Heart left ventricle (tissue), 16 donors: ENCODE measurements around the gene ALG13. TPM values are rescaled to one million over a fixed set of nuclear protein-coding genes. Genes with fewer than 3 reads are reported as not detected.
"Not testable (repeated sequence)": the region's sequence is repeated elsewhere in the genome, so short reads cannot be mapped to it uniquely, and the experiment has no call there.

Experiments used
- ATAC-seq, 4 donors: fragments of 200-7000 bp; cut with Tn5 transposase; one replicate each; pipeline ENCODE4 v1.9.1; 2020 to 2022; ENCODE audit warnings: moderate library complexity in 4 of 4, mild to moderate bottlenecking in 3 of 4, moderate number of reproducible peaks in 1 of 4
- DNase-seq, 5 donors: peaks; one replicate each; pipeline ENCODE4 v3.0.0-alpha.2; 2020
- H3K27ac ChIP-seq, 12 donors: fragments of 200-600 bp; sonication (generic) in 4 of 12; one replicate each; pipeline versions ENCODE4 v1.5.0 to v1.8.0; 2016 to 2022; ENCODE audit warnings: mild to moderate bottlenecking in 2 of 12
- H3K27me3 ChIP-seq, 9 donors: fragments of 200-600 bp; sonication (generic) in 2 of 9; one replicate each; pipeline versions ENCODE4 v1.5.1 to v1.8.0; 2016 to 2022; ENCODE audit warnings: mild to moderate bottlenecking in 3 of 9
- H3K36me3 ChIP-seq, 9 donors: fragments of 200-600 bp; sonication (generic) in 2 of 9; one replicate each; pipeline versions ENCODE4 v1.5.0 to v1.8.0; 2018 to 2022; ENCODE audit warnings: mild to moderate bottlenecking in 2 of 9
- H3K4me1 ChIP-seq, 12 donors: fragments of 200-600 bp; sonication (generic) in 4 of 12; one replicate each; pipeline versions ENCODE4 v1.5.0 to v1.8.0; 2016 to 2022; ENCODE audit warnings: mild to moderate bottlenecking in 3 of 12
- H3K4me3 ChIP-seq, 12 donors: fragments of 200-600 bp; sonication (generic) in 4 of 12; one replicate each; pipeline versions ENCODE4 v1.5.0 to v1.8.0; 2017 to 2022; ENCODE audit warnings: mild to moderate bottlenecking in 9 of 12, moderate library complexity in 4 of 12
- H3K9me3 ChIP-seq, 12 donors: fragments of 200-600 bp; sonication (generic) in 4 of 12; one replicate each; pipeline versions ENCODE4 v1.5.0 to v1.8.0; 2016 to 2022; ENCODE audit warnings: mild to moderate bottlenecking in 1 of 12
- POLR2A ChIP-seq, 2 donors: fragments of 450-650 bp; IDR thresholded peaks; one replicate each; pipeline ENCODE4 v1.6.1; 2017; ENCODE audit warnings: antibody characterized with exemption in 2 of 2, mild to moderate bottlenecking in 2 of 2, moderate library complexity in 2 of 2
- WGBS, 4 donors: extraction: QIAGEN DNeasy Blood & Tissue Kit in 2 of 4; methylation state at CpG; one replicate each; pipeline versions ENCODE4 v1.1.5 to v1.1.7; 2013 to 2018; 5-methylcytosine and 5-hydroxymethylcytosine counted together
- intact Hi-C, 10 donors: fragments of 100-400 bp; cut with DNase I; formaldehyde crosslinking; loops; one replicate each; pipeline versions ENCODE4 v1.11.1 to v1.14.2; 2022
- polyA plus RNA-seq, 2 donors: library from polyadenylated mRNA; stranded (reverse); fragments of 200-250 nt; gene quantifications; one replicate each; pipeline ENCODE4 v1.2.3, GENCODE V29; 2013
- total RNA-seq, 9 donors: library from RNA; depleted of rRNA in 2 of 9; stranded (reverse); fragments of >200 nt in 2 of 9; fragmentation: NEBNext Ultra II Directional in 3 of 9; extraction: Animal tissue kit (Norgen Biotek cat#: 25700) in 3 of 9; gene quantifications; one replicate each; pipeline versions ENCODE4 v1.1.0 to v1.2.4, GENCODE V29; 2016 to 2023
- TF ChIP-seq, protein P1 (sequence below), 12 donors: fragments of 200-600 bp; sonication (generic) in 4 of 12; IDR thresholded peaks; one replicate each; pipeline versions ENCODE4 v1.5.0 to v1.8.0; 2018 to 2022; ENCODE audit warnings: antibody characterized with exemption in 12 of 12, mild to moderate bottlenecking in 5 of 12
- donor health status: ischemic (EF 13 %, LVEDD 7.1; RV severe dilation, severe dysfunction).
- donor health status: healthy with polysubstance abuse.
- donor health status: DM: no; HTN: yes; CAD: no.
- donor health status: DM: no; HTN: no; CAD: no.
- donor health status: ischemic (EF 25% LVEDD 6.9; RV normal size, moderate dysfunction).
- donor health status: ischemic (EF 25% LVEDD 5.7; RV mildly dilated, moderate dysfunction).
- donor health status: healthy.
- donor health status: DM: yes; HTN: yes; CAD: no.
- donor health status: ischemic (EF 35%, LVEDD 5.7; RV mildly dilated, moderate dysfunction).
- donor health status: nonischemic (EF 11% LVEDD 7.7; RV severe dilation, severe dysfunction).
- donor health status: DM: yes; HTN: yes; CAD: no.
- donor health status: PGD.
- donor health status: ischemic (EF 29% LVEDD 5.4; RV normal size, mild dysfunction).
- donor health status: nonischemic (EF 23%, LVEDD 6.1; RV moderate dilation, normal function).

ALG13 gene
- total and polyA plus RNA-seq, 11 donors, result 11.7 to 39.7 (median 25.2) TPM

DNA sequence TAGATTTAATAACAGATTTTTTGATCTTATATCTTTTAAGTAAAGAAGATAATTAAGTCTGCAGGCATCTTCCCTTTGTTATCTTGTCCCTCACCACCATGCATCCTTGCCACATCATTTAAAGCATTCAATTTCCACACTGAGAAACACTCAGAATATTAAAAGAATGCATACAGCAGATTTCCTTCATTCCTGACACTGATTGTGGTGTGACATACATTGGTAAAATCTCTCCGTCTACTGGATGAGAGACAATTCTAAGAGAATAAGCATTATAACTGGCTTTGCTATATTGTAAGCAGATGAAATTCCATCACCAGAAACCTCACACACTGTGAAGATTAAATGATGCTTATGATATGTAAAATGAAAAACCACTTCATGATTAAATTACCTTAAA is 97.6 kb downstream of the ALG13 start:
- 67 to 83% (median 79%) methylated on average over 1 of the region's 1 CpG for WGBS, 4 donors

GRCh38 chrX:111779582-111779981 is 98.6 kb downstream of the ALG13 start:
- Histone ChIP-seq H3K36me3 (no peaks in the 10 kb centered on the region), H3K4me3 (no peak overlapping the region), H3K9me3 (no peaks in the 10 kb centered on the region), H3K27ac (no peak overlapping the region), H3K4me1 (no peaks in the 10 kb centered on the region), H3K27me3 (peaks cover 0 to 6% (median 0%) of the 10 kb centered on the region in 9 donors)
- no peak for DNase-seq
- ATAC-seq, result no peak
- TF ChIP-seq, protein P1, sequence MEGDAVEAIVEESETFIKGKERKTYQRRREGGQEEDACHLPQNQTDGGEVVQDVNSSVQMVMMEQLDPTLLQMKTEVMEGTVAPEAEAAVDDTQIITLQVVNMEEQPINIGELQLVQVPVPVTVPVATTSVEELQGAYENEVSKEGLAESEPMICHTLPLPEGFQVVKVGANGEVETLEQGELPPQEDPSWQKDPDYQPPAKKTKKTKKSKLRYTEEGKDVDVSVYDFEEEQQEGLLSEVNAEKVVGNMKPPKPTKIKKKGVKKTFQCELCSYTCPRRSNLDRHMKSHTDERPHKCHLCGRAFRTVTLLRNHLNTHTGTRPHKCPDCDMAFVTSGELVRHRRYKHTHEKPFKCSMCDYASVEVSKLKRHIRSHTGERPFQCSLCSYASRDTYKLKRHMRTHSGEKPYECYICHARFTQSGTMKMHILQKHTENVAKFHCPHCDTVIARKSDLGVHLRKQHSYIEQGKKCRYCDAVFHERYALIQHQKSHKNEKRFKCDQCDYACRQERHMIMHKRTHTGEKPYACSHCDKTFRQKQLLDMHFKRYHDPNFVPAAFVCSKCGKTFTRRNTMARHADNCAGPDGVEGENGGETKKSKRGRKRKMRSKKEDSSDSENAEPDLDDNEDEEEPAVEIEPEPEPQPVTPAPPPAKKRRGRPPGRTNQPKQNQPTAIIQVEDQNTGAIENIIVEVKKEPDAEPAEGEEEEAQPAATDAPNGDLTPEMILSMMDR (IDR thresholded peaks at IDR 0.05), result no peak
- no peak for TF ChIP-seq POLR2A (IDR thresholded peaks at IDR 0.05)
- intact Hi-C loops, result no loop called here

More for the DNA sequence above, 97.6 kb downstream of the ALG13 start:
- Histone ChIP-seq H3K27ac (no peak overlapping the region), H3K36me3 (no peaks in the 10 kb centered on the region), H3K4me3 (no peak overlapping the region), H3K9me3 (no peaks in the 10 kb centered on the region), H3K4me1 (no peaks in the 10 kb centered on the region), H3K27me3 (peaks cover 0 to 5% (median 0%) of the 10 kb centered on the region in 9 donors)
- DNase-seq (no peak), ATAC-seq (no peak)
- TF ChIP-seq, protein P1 (IDR thresholded peaks at IDR 0.05), result no peak
- no peak for TF ChIP-seq POLR2A (IDR thresholded peaks at IDR 0.05)
- intact Hi-C loops, result no loop called here

DNA sequence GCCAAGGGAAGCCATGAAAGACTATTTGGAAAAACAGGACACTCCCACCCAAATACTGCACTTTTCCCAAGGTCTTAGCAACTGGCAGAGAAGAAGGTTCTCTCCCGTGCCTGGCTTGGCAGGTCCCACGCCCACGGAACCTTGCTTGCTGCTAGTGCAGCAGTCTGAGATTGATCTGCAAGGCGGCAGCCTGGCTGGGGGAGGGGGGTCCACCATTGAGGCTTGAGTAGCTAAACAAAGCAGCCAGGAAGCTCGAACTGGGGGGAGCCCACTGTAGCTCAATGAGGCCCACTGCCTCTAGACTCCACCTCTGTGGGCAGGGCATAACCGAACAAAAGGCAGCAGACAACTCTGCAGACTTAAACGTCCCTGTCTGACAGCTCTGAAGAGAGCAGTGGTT is 103.7 kb downstream of the ALG13 start:
- ATAC-seq (no peak), DNase-seq (no peak)
- H3K27me3 ChIP-seq, result peaks cover 0 to 4% (median 0%) of the 10 kb centered on the region in 9 donors
- TF ChIP-seq, protein P1 (IDR thresholded peaks at IDR 0.05), result no peak
- no peak for TF ChIP-seq POLR2A (IDR thresholded peaks at IDR 0.05)
- H3K4me3 ChIP-seq, result no peak overlapping the region
- peaks cover 0 to 32% (median 0%) of the 10 kb centered on the region in 12 donors for H3K9me3 ChIP-seq
- 60 to 88% (median 72%) methylated on average over 6 to 7 of the region's 7 CpGs for WGBS, 4 donors
- H3K36me3 ChIP-seq, result no peaks in the 10 kb centered on the region
- intact Hi-C loops, result no loop called here
- H3K27ac ChIP-seq, result no peak overlapping the region
- H3K4me1 ChIP-seq, result no peaks in the 10 kb centered on the region

DNA sequence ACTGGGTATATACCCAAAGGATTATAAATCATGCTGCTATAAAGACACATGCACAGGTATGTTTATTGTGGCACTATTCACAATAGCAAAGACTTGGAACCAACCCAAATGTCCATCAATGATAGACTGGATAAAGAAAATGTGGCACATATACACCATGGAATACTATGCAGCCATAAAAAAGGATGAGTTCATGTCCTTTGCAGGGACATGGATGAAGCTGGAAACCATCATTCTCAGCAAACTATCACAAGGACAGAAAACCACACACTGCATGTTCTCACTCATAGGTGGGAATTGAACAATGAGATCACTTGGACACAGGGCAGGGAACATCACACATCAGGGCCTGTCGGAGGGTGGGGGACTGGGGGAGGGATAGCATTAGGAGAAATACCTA is 109.1 kb downstream of the ALG13 start:
- H3K4me1 ChIP-seq, intact Hi-C loops, H3K4me3 ChIP-seq, DNase-seq, H3K36me3 ChIP-seq, ATAC-seq, H3K27ac ChIP-seq, H3K27me3 ChIP-seq: not testable (repeated sequence)
- 86 to 100% (median 95%) methylated on average over 1 of the region's 1 CpG for WGBS, 4 donors
- peaks cover 0 to 56% (median 0%) of the 10 kb centered on the region in 12 donors for H3K9me3 ChIP-seq

Other genes with a start within 250 kb of the ALG13 start
- gene SERTM2, start 169.5 kb upstream of the ALG13 start, total RNA-seq, result under 1 TPM in 1 of 9 donors, not detected in 8; 0.27 TPM
- gene SERTM2, start 169.5 kb upstream of the ALG13 start, polyA plus RNA-seq, result not detected
- gene TRPC5OS, start 195.0 kb downstream of the ALG13 start, total RNA-seq, result not detected
- not detected for gene TRPC5OS, start 195.0 kb downstream of the ALG13 start, polyA plus RNA-seq